Right lobe of liver (tissue), 6 donors: ENCODE measurements around the gene MYL3. TPM values are rescaled to one million over a fixed set of nuclear protein-coding genes. Genes with fewer than 3 reads are reported as not detected.

ENCODE experiments used
- ATAC-seq, 4 donors: fragments of 200-7000 bp; cut with Tn5 transposase; one replicate each; pipeline ENCODE4 v1.9.1; 2020; ENCODE audit warnings: mild to moderate bottlenecking in 4 of 4, moderate library complexity in 4 of 4
- DNase-seq, 3 donors: peaks; one replicate each; pipeline ENCODE4 v3.0.0-alpha.2; 2020
- H3K27ac ChIP-seq, 3 donors: fragments of 200-600 bp; one replicate each; pipeline ENCODE4 v1.8.0; 2022
- H3K27me3 ChIP-seq, 2 donors: fragments of 200-600 bp; one replicate each; pipeline ENCODE4 v1.8.0; 2022
- H3K36me3 ChIP-seq, 4 donors: fragments of 200-600 bp; sonication (generic) in 1 of 4; one replicate each; pipeline versions ENCODE4 v1.5.1 to v1.8.0; 2017 to 2022; ENCODE audit warnings: control low read depth in 1 of 4
- H3K4me1 ChIP-seq, 4 donors: fragments of 200-600 bp; sonication (generic) in 1 of 4; one replicate each; pipeline versions ENCODE4 v1.5.1 to v1.8.0; 2017 to 2022; ENCODE audit warnings: control low read depth in 1 of 4
- H3K4me3 ChIP-seq, 3 donors: fragments of 200-600 bp; one replicate each; pipeline ENCODE4 v1.8.0; 2022
- H3K9me3 ChIP-seq, 4 donors: fragments of 200-600 bp; sonication (generic) in 1 of 4; one replicate each; pipeline versions ENCODE4 v1.5.1 to v1.8.0; 2017 to 2022; ENCODE audit warnings: control low read depth in 1 of 4
- POLR2A ChIP-seq: fragments of 450-650 bp; IDR thresholded peaks from one replicate; pipeline ENCODE4 v1.6.1; 2017; ENCODE audit warnings: antibody characterized with exemption, mild to moderate bottlenecking
- WGBS: methylation state at CpG from one replicate; pipeline ENCODE4 v1.1.6; 2018; ENCODE audit warnings: low coverage, low lambda C conversion rate; ENCODE audit not compliant: insufficient coverage; ENCODE audit errors: missing lambda C conversion rate; 5-methylcytosine and 5-hydroxymethylcytosine counted together
- intact Hi-C, 2 donors: fragments of 100-400 bp; cut with DNase I; formaldehyde crosslinking; loops; one replicate each; pipeline versions ENCODE4 v1.11.2 to v1.14.1; 2022
- total RNA-seq, 6 experiments: library from RNA; depleted of rRNA in 2 of 6; stranded (reverse); fragments of >200 nt in 2 of 6; fragmentation: NEBNext Ultra II Directional in 3 of 6; extraction: Animal tissue kit (Norgen Biotek cat#: 25700) in 3 of 6; gene quantifications; one replicate each; pipeline versions ENCODE4 v1.1.0 to v1.2.4, GENCODE V29; 2016 to 2023
- TF ChIP-seq, protein P1 (sequence below), 4 donors: fragments of 200-600 bp in 3 of 4; fragments of 450-650 bp in 1 of 4; IDR thresholded peaks; one replicate each; pipeline versions ENCODE4 v1.5.1 to v1.8.0; 2016 to 2022; ENCODE audit warnings: antibody characterized with exemption in 4 of 4, mild to moderate bottlenecking in 2 of 4
- donor health status: DM: no; HTN: yes; CAD: no.
- donor health status: DM: no; HTN: no; CAD: no.
- donor health status: DM: no; HTN: no; CAD: no.
- donor health status: DM: no; HTN: yes; CAD: no.
- donor health status: DM: no; HTN: yes; CAD: no.

The MYL3 gene
- total RNA-seq, 6 experiments from 2014 or later, result 0.37 to 2.0 (median 1.00) TPM

DNA sequence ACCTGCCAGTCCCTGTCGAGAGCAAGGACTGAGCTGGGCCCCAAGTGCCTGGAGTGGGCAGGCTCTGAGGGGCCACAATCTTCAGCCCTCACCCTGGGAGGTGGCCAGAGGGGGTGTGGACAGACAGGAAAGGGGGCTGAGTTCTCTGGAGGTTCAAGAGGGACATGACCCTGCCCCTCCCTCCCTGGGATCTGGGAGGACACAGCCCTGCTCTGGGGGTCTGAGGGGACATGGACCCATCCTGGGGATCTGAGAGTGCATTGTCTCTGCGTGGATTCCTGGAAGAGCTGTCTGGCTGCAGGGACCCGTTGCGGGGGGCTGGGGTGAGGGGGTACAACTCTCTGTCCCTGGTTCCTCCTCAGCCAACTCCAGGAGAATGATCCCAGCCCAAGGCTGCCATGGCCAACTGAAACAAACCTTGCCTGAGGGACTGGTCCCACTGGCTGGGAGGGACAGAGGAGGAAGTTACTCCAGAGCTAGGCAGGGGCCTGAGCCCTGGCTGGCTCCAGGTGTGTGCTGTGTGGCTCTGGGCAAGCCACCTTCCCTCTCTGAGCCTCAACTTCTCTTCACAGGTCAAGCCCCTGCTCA is 43.3 kb upstream of the MYL3 start:
- Histone ChIP-seq H3K4me3 (no peak overlapping the region), H3K27ac (no peak overlapping the region), H3K36me3 (no peaks in the 10 kb centered on the region), H3K27me3 (no peaks in the 10 kb centered on the region), H3K4me1 (peaks cover 0 to 19% (median 11%) of the 10 kb centered on the region in 4 donors), H3K9me3 (no peaks in the 10 kb centered on the region)
- intact Hi-C loops, result loop anchor here in 1 of 2 donors (10.0 kb wide), 1 partner anchor 52 kb away; no protein-coding TSS in a partner anchor
- no CpG with 5 or more reads among the region's 4 CpGs for WGBS
- ATAC-seq, result no peak
- peak in 2 of 3 donors; percentile 9 to 46 for DNase-seq
- TF ChIP-seq POLR2A, result no peak
- TF ChIP-seq, protein P1, sequence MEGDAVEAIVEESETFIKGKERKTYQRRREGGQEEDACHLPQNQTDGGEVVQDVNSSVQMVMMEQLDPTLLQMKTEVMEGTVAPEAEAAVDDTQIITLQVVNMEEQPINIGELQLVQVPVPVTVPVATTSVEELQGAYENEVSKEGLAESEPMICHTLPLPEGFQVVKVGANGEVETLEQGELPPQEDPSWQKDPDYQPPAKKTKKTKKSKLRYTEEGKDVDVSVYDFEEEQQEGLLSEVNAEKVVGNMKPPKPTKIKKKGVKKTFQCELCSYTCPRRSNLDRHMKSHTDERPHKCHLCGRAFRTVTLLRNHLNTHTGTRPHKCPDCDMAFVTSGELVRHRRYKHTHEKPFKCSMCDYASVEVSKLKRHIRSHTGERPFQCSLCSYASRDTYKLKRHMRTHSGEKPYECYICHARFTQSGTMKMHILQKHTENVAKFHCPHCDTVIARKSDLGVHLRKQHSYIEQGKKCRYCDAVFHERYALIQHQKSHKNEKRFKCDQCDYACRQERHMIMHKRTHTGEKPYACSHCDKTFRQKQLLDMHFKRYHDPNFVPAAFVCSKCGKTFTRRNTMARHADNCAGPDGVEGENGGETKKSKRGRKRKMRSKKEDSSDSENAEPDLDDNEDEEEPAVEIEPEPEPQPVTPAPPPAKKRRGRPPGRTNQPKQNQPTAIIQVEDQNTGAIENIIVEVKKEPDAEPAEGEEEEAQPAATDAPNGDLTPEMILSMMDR (IDR thresholded peaks at IDR 0.05), result no peak

DNA sequence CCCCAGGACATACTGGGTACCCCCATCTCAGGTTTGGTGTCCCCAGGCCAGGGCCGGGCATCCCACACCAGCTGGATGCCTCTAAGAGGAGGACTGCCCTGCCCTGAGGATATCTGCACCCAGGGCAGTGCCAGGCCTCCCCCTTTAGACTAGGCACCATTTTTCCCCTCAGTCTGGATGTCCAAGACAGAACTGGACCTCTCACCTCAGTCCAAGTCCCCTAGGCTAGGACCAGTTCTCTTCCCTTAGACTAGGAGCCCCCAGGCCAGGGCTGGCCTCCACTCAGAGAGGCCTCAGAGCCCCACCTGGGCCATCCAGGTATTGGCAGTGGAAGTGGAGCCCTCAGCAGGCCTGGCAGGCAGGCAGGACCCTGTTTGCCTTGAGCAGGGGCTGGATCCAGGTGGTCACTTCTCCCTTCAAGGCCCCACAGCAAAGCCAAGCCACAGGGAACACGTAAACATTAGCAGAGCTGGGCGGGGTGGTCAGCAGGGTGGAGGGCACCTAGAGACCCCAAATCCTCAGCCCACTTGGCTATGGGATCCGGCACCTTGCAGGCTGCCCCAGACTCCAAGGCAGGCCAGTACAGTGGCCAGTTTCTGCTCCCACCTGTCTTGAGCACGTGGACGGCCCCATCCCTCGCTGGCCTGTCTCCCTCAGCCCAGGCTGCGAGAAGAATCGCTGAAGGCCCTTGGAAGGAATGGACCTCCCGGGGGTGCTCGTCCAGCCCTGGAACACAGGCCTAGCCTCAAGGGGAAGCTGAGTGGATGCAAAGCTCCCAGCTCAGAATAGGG is 42.6 kb upstream of the MYL3 start:
- Histone ChIP-seq H3K27me3 (no peaks in the 10 kb centered on the region), H3K9me3 (no peaks in the 10 kb centered on the region), H3K4me1 (peaks cover 0 to 19% (median 11%) of the 10 kb centered on the region in 4 donors), H3K27ac (no peak overlapping the region), H3K36me3 (no peaks in the 10 kb centered on the region), H3K4me3 (no peak overlapping the region)
- ATAC-seq, result no peak
- DNase-seq, result peak in 2 of 3 donors; percentile 13 to 15
- 79% methylated on average over 2 of the region's 11 CpGs for WGBS
- no peak for TF ChIP-seq POLR2A
- TF ChIP-seq, protein P1 (IDR thresholded peaks at IDR 0.05), result no peak
- intact Hi-C loops, result loop anchor here in 1 of 2 donors (10.0 kb wide), 1 partner anchor 51 kb away; no protein-coding TSS in a partner anchor

DNA sequence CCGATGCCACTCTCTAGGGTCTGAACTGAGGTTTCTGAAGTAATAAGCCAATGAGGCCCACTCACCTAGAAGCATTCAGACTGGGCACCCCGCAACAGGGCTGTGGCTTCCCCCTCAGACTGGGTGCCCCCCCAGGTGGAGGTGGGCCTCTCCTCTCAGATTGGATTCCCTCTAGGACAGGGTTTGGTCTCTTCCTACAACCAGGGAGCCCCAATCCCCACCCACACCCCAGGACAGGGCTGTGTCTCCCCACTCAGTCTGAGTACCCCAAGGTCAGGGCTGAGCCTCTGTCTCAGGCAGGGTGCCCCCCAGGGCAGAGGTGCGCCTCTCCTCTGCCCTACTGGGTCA is 41.9 kb upstream of the MYL3 start:
- H3K27ac ChIP-seq, result no peak overlapping the region
- peak in 1 of 3 donors; percentile 20 for DNase-seq
- 100% methylated on average over 1 of the region's 3 CpGs for WGBS
- H3K36me3 ChIP-seq, result no peaks in the 10 kb centered on the region
- H3K4me1 ChIP-seq, result peaks cover 0 to 19% (median 11%) of the 10 kb centered on the region in 4 donors
- ATAC-seq, result no peak
- no peaks in the 10 kb centered on the region for H3K27me3 ChIP-seq
- TF ChIP-seq, protein P1 (IDR thresholded peaks at IDR 0.05), result no peak
- no peak for TF ChIP-seq POLR2A
- no peak overlapping the region for H3K4me3 ChIP-seq
- intact Hi-C loops, result loop anchor here in 1 of 2 donors (10.0 kb wide), 1 partner anchor 50 kb away; no protein-coding TSS in a partner anchor
- H3K9me3 ChIP-seq, result no peaks in the 10 kb centered on the region

DNA sequence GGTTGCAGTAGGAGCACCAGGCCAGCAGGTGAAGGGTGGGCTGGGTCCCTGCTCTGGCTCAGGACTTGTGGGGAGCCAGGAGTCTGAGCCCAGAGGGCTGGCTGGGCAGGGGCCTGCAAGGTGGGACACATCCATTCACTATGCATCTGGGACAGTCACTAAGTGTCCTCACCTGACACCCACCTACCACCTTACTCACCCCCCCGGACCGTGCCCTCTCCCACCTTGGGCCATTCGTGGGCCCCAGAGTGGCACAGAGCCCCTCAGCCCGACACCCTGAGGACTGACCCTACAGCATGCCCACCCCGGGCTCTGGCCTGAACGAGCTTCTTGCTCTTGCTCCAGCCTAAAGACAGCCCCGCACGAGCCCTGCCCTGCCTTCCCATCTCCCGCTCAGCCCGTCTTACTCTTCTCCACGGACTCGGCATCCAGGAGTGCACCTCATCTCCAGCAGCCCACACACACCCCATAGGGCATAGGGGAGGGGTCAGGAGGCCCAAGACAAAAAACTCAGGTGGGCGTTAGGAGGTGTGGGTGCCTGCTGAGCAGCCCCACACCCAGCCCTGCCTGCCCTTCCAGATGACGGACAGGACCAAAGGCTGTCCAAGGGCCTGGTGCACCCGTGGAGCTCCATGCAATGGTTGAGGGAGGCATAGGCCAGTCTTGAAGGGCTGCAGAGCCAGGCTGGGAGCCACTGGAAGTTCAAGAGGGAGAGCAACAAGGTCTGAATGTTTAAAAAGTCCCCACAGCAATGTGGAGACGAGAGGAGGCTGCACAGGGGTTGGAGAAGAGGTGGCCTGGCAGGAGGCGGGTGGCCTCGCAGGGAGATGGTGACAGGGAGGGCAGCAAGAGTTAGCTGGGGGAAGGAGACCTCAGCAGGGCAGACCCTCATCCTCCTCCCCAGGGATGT is 41.3 kb upstream of the MYL3 start:
- Histone ChIP-seq H3K9me3 (no peaks in the 10 kb centered on the region), H3K27me3 (no peaks in the 10 kb centered on the region), H3K36me3 (no peaks in the 10 kb centered on the region), H3K4me3 (no peak overlapping the region), H3K4me1 (peaks cover 0 to 19% (median 10%) of the 10 kb centered on the region in 4 donors), H3K27ac (no peak overlapping the region)
- peak in 1 of 3 donors; percentile 52 for DNase-seq
- 68% methylated on average over 11 of the region's 18 CpGs for WGBS
- no peak for ATAC-seq
- intact Hi-C loops, result loop anchor here (5.0 to 10.0 kb wide), 3 partner anchors 50 to 197 kb away; no protein-coding TSS in a partner anchor
- no peak for TF ChIP-seq POLR2A
- TF ChIP-seq, protein P1 (IDR thresholded peaks at IDR 0.05), result no peak
